Inferior parietal cortex (tissue), 1 donor: Measurements from ENCODE around the gene DPYD.

Experiments used
- DNase-seq: peaks from one replicate; pipeline ENCODE4 v3.0.0-alpha.2; 2016; ENCODE audit errors: extremely low spot score

Gene DPYD

DNA sequence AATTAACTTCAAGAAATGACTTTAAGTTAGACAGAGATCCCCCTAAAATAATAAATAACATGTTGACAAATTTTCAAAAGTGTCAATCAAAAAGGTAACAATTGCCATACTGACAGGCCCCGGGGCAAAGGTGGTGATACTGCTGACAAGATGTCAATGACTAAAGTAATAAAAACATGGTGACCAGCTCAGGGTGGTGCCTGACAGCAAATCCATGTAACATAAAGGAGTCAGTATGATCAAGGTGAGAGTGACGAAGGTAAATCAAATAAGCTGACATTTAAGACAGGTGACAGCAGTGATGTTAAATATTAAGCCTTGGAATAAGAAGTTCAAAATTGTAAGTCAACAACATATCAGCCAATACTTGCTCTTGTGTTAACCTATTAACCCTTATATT lies 387.5 kb downstream of the DPYD start:
- no peak for DNase-seq

DNA sequence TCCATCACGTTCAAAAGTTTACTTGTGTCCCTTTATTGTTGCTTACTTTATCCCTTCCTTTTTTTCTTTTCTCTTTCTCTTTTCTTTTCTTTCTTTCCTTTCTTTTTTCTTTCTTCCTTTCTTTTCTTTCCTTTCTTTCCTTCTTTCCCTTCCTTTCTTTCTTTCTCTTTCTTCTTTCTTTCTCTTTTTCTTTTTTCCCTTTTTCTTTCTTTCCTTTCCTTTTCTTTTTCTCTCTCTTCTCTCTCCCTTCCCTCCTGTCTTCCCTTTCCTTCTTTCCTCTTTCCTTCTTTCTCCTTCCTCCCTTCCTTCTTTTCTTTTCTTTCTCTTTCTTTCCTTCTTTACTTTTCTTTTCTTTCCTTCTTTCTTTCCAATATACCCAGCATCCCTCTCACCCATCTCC lies 391.2 kb downstream of the DPYD start:
- no peak for DNase-seq

GRCh38 chr1:97524211-97524610 lies 396.6 kb downstream of the DPYD start:
- no peak for DNase-seq

- no peak for DNase-seq
Measured at GRCh38 chr1:97516588-97516987, 404.2 kb downstream of the DPYD start.

DNA sequence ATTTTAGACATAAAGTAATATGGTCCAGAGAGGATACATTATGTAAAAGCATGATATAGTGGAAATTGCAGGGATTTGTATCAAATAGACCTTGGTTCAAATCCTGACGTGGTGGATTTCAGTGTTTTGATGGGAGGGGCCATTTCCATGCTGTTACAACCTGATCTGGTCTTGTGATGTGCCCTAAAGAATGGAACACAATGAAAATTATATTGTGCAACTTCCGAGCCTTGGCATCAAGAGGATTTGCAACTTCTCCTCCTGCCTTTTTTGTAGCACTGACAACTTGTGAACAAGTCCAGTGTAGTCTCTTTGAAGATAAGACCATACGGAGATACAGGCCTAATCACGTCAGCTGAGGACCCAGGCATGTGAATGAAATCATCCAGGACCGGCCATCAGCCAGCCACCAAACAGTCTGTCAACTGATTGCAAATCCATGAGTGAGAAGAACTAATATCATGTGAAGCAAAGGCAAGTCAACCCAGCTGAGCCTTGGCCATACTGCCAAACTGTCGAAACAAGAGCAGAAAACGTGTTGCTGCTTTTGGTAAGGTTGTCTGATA lies 412.1 kb downstream of the DPYD start:
- no peak for DNase-seq

DNA sequence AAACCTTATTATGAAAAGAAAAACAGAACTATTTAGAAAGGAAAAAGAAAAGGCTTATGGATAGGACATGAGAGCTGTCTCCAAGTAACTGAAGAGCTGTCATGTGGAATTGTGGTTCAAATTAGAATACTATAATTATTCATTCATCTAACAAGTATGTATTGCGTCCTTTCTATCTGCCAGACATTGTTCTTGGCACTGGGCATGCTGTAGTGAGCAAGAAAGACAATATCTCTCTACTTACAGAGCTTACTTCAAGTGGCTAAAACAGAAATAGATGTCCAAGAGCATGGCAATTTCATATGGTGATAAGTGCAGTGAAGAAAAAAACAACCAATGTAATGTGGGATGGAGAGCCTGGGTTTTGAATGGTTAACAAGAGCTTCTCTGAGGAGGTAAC lies 413.0 kb downstream of the DPYD start:
- no peak for DNase-seq

DNA sequence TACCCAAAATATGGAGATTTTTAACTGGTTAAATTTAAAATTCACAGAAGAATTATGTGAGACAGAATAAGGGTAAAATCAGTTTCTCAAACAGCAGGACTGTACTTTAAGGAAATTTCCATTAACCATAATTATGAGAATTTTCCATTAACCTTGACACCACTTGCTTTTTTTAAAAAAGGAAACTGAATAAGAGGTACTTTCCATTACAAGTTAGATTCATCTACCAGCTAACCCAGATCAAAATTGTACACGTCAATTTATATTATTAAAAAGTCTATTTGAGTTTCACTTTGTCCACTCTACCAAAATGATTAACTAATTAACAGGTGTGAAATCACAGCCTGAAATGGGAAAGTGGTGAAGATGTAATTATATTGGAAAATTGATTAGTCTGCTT lies 414.5 kb downstream of the DPYD start:
- DNase-seq, result no peak

DNA sequence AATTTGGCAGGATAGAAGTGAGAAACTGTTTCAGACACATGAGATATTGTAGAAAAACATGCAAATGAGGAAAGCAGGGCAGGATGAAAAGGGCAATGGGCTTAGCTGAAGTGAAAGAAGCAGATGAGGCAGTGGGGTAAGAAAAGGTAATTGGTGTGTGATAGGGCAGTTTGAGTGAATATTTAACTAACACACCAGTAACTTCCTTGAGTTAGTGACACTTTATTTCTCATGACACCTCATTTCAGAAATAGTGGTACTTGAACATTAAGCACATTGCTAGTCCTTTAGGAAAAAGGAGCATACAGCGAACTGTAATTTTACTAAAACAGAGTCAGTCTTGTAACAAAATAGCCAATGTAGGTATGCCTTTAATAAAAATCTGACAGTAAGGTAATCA lies 415.0 kb downstream of the DPYD start:
- DNase-seq, result no peak

DNA sequence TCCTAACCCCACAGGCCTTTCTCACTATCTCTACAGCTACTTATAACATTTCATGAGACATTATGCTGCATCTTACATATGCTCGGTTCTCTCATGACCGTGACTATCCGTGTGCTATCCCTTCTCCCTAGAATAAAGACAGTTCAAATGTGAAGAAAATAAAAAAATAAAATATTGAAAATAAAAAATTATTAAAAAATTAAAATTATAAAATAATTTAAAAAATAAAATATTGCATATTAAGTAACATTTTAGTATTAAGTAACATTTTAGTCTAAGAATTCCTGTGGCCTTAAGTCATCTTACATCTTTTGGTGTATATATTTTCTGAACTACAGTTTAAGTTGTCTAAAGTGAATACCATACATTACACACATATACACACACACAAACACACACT lies 415.5 kb downstream of the DPYD start:
- no peak for DNase-seq

- DNase-seq, result no peak
Measured at GRCh38 chr1:97502360-97502759, 418.5 kb downstream of the DPYD start.

DNA sequence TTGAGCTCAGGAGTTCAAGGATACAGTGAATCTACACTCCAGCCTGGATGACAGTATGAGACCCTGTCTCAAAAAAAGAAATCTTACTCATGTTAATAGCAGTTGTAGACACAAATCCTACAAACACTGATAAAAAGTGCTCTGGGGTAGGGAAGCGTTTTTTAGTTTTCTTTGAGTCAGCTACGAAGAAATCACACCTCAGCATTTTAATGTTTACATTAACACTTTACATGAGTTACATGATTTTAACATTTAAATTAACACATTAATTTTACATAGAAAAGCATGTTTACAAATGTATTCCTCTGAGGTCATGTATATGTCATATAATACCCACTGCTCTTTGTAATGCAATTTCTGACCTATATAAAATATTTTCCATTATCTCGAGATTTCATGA lies 419.2 kb downstream of the DPYD start:
- no peak for DNase-seq

GRCh38 chr1:97500760-97501159 lies 420.1 kb downstream of the DPYD start:
- peak; percentile 37 for DNase-seq

DNA sequence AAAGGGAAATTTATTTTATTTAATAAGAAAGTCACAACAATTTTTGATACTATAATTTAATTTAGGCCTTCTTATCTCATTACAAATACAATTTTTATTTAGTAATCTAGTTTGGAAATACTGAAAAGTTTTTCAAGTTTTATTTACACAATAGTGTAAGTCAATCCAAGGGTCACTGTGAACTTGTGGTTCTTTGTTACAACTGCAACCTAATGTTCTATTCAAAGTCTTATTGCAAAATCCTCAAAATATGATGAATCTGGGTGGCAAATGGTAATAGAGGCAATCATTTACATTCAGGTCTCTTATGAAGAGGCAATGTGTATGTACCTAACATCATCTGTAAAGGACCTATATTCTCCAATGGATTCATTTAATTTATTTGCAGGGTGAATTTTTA lies 421.2 kb downstream of the DPYD start:
- no peak for DNase-seq

DNA sequence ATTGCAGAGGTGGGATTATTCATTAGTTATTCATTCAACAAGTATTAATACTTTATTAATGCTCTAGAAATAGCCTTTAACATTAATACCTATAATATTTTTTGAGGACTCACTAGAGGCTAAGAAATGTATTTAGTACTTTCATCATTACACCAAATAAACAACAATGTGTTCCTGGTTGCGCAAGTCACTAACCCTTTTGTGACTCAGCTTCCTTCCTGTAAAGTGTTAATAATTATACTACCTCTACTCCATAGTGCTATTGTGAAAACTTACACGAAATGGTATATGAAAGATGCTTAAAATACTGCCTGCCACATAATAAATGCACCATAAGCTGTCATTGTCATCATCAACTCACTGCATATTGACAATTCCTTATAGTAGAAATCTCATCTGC lies 431.0 kb downstream of the DPYD start:
- DNase-seq, result no peak

- no peak for DNase-seq
Measured at GRCh38 chr1:97488530-97488929, 432.3 kb downstream of the DPYD start.

- no peak for DNase-seq
Measured at GRCh38 chr1:97482022-97482421, 438.8 kb downstream of the DPYD start.

- no peak for DNase-seq
Measured at GRCh38 chr1:97467445-97467844, 453.4 kb downstream of the DPYD start.

- no peak for DNase-seq
Measured at GRCh38 chr1:97464305-97464704, 456.5 kb downstream of the DPYD start.

DNA sequence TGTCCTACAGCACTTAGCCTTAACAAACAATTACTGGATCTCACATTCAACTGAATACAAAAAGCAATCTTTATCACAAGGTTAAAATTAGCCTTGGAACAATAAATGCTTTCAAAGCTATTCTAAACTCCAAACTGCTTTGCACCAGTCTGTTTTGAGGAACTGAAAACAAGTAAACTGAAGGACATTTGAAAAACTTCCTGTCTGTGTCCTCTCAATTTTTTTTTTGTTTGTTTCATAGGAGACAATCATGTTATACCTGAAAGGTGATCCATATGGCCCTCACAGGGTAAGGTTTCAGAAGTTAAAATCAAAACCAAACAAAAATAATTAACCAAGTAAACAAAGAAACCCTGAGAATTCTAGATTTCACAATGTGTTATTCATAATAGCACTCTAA lies 459.1 kb downstream of the DPYD start:
- peak; percentile 27 for DNase-seq

- DNase-seq, result no peak
Measured at GRCh38 chr1:97457446-97458089, 463.3 kb downstream of the DPYD start.

- DNase-seq, result no peak
Measured at GRCh38 chr1:97451944-97452343, 468.9 kb downstream of the DPYD start.

- DNase-seq, result no peak
Measured at GRCh38 chr1:97451046-97451826, 469.6 kb downstream of the DPYD start.

- DNase-seq, result no peak
Measured at GRCh38 chr1:97441966-97442365, 478.9 kb downstream of the DPYD start.
